KOPT-K1 (cell line): ENCODE results near the gene DHRS9.
"Not testable (repeated sequence)": the region's sequence is repeated elsewhere in the genome, so short reads cannot be mapped to it uniquely, and the experiment has no call there.

ENCODE experiments used
- H3K27ac ChIP-seq: fragments of 200-600 bp; sonication (generic); 2 replicates; pipeline ENCODE4 v1.5.1; 2016; ENCODE audit warnings: antibody characterized with exemption, mild to moderate bottlenecking, low read depth, low read length; ENCODE audit not compliant: poor library complexity, severe bottlenecking
- H3K36me3 ChIP-seq: fragments of 200-600 bp; sonication (generic); 2 replicates; pipeline ENCODE4 v1.5.1; 2017; ENCODE audit warnings: antibody characterized with exemption, mild to moderate bottlenecking, low read length, moderate library complexity; ENCODE audit not compliant: insufficient read depth
- H3K9me3 ChIP-seq: fragments of 200-600 bp; sonication (generic); 2 replicates; pipeline ENCODE4 v1.5.1; 2017; ENCODE audit warnings: antibody characterized with exemption, low read length, mild to moderate bottlenecking; ENCODE audit not compliant: insufficient read depth, poor library complexity, severe bottlenecking

The DHRS9 gene

DNA sequence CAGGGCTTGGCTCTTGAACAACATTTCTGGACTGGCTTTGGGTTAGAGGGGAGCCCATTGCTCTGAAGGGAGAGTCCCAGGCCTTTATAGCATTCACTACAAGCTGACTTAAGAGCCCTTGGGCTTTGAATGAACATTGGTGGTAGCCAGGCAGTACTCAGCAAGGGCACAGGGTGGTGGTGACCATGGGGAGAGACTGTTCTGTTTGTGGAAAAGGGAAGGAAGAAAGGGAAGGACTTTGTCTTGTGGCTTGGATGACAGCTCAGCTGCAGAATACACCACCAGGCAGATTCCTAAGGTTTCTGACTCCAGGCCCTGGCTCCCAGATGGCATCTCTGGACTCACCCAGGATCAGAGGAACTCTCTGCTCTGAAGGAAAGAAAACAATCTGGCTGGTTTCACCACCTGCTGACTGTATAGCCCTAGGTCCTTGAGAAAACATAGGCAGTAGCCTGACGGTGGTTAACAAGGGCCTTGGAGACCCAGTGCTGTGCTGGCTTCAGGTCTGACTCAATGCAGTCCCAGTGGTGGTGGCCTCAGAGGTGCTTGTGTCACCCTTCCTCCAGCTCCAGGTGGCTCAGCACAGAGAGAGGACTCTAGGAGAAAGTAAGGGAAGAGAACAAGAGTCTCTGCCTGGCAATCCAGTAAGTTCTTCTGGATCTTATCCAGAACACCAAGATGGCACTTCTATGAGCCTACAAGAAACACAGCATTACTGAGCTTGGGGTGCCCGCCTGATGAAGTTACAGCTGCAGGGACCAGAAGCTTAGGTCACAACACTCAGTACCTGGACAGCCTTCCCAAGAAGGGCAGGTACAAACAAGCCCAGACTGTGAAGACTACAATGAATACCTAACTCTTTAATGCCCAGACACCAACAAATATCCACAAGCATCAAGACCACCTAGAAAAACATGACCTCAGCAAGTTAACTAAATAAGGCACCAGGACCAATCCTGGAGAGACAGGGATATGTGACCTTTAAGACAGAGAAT, 21.8 kb upstream of the DHRS9 start:
- Histone ChIP-seq H3K9me3 (peaks cover 7% of the 10 kb centered on the region), H3K36me3 (no peaks in the 10 kb centered on the region), H3K27ac (no peak overlapping the region)

DNA sequence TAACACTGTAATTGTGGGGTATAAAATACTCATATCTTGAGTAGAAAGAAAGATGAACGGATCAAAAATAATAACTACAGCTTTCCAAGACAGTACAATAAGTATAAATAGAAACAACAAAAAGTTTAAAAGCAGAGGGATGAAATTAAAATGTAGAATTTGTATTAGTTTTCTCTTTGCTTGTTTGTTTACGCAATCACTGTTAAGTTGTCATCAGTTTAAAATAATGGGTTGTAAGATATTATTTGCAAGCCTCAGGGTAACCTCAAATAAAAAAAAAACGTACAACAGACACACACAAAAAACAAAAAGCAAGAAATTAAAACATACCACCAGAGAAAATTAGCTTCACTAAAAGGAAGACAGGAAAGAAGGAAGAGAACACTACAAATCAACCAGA, 20.2 kb upstream of the DHRS9 start:
- peaks cover 4% of the 10 kb centered on the region for H3K9me3 ChIP-seq
- no peaks in the 10 kb centered on the region for H3K36me3 ChIP-seq
- H3K27ac ChIP-seq: no peak overlapping the region

DNA sequence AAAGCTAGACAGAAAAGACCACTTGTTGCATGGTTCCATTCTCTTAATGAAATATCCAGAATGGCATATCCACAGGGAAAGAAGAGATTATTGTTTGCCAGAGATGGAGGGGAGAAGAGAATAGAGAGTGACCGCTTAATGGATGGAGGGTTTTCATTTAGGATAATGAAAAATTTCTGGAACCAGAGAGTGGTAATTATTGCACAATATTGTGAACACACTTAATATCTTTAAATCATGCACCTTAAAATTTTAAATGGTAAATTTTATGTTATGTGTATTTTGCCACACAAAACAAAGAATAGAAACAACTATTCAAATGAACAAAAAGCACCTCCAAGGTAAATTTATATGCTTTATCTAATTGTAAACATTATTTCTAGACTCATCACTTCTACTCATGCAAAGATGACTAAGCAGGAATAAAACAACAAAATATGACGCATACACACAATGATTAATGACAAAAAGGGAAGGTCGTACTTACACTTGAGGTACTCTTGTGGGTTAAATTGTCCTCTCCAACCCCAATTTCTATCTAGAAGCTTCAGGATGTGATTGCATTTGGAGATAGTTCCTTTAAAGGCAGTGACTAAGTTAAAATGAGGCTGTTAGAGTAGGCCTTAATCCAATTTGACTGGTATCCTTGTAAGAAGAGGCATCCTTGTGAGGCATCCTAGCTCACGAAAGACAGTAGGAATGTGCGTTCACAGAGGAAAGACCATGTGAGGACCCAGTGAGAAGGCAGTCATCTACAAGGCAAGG, 18.7 kb upstream of the DHRS9 start:
- Histone ChIP-seq H3K9me3 (peaks cover 7% of the 10 kb centered on the region), H3K36me3 (no peaks in the 10 kb centered on the region), H3K27ac (no peak overlapping the region)

DNA sequence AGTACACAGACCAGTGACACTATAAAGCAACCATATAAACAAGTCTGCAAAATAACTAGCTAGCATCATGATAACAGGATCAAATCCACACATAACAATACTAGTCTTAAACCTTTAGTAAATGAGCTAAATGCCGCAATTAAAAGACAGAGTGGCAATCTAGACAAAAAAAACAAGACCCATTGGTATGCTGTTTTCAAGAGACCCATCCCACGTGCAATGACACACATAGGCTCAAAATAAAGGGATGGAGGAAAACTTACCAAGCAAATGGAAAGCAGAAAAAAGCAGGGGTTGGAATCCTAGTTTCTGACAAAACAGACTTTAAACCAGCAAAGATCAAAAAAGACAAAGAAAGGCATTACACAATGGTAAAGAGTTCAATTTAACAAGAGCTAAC, 14.8 kb upstream of the DHRS9 start:
- H3K27ac ChIP-seq, H3K9me3 ChIP-seq, H3K36me3 ChIP-seq: not testable (repeated sequence)

DNA sequence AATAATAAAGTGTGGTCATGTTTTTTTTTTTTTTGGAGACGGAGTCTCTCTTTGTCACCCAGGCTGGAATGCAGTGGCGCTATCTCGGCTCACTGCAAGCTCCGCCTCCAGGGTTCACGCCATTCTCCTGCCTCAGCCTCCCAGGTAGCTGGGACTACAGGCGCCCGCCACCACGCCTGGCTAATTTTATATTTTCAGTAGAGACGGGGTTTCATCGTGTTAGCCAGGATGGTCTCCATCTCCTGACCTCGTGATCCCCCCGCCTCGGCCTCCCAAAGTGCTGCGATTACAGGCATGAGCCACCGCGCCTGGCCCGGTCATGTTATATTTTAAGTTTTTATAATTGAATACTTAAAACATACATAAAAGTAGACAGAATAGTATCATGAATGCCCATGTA, 5.2 kb upstream of the DHRS9 start:
- not testable (repeated sequence) for H3K36me3 ChIP-seq, H3K27ac ChIP-seq, H3K9me3 ChIP-seq

DNA sequence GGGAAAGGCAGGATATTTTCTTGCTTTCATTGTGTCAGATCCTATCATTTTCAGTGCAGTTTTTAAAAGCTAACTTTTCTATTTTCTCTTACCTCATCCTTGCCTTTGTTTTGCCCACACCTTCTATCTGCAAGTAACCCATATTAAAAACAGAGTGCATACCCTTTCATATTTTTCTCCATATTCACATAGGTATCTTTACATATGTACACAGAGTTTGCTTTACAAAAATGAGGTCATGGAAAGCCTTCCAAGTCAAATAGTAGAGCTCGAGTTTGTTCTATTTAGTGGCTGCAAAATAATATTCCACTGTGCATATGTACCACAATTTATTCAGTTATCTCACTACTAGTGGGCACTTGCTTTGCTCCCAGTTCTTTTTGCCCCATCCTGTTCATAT, 3.9 kb upstream of the DHRS9 start:
- Histone ChIP-seq H3K36me3 (no peaks in the 10 kb centered on the region), H3K9me3 (no peaks in the 10 kb centered on the region), H3K27ac (no peak overlapping the region)

DNA sequence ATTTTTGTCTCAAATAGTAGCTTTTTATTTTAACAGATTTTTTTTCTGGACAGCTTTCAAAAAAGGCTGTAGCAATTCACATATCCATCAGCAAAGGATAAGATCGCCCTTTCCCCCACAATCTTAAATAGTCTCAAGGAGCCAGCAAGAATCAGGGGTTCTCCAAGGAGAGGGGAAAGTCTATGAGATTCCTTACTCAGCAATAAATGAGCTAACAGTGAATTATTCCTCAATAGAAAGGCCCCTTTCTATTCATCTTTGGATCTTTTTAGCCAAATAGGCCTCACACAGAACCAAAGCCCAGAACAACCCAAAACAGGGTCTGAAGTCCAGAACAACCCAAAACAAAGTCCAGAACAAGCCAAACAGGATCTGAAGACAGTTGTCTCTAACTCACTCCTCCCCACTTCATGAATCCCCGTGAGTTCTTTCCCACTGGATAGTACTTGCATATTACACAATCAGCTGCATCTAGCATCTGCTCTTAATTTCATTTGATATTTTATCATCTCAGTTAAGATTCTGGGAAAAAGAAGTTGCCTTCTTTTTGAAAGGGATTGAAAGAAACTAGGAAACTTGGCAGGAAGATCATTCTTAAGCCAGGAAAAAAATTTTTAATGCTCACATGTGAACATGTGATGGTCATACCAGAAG, 3.4 kb upstream of the DHRS9 start:
- no peak overlapping the region for H3K27ac ChIP-seq

DNA sequence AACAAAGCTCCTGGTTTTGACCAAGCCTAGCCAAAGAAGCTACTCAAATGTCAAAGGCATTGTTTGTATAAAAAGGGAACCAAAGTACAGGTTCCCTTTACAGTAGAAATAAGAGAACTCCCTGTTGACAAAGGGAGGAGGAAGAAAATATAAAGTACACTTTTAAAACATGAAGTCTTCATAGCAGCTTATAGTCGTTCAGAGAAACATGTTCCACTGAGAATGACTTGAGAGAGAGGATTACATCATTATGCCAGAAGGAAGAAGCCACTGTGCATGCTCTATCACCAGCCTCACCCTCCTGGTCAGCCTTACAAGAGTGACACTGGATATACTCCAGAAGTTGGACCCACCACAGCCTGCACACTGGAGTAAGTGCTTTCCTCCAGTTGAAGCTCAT, 2.5 kb upstream of the DHRS9 start:
- Histone ChIP-seq H3K36me3 (no peaks in the 10 kb centered on the region), H3K27ac (no peak overlapping the region), H3K9me3 (no peaks in the 10 kb centered on the region)

More for the DNA sequence above, 3.4 kb upstream of the DHRS9 start:
- Histone ChIP-seq H3K9me3 (no peaks in the 10 kb centered on the region), H3K36me3 (no peaks in the 10 kb centered on the region)

DNA sequence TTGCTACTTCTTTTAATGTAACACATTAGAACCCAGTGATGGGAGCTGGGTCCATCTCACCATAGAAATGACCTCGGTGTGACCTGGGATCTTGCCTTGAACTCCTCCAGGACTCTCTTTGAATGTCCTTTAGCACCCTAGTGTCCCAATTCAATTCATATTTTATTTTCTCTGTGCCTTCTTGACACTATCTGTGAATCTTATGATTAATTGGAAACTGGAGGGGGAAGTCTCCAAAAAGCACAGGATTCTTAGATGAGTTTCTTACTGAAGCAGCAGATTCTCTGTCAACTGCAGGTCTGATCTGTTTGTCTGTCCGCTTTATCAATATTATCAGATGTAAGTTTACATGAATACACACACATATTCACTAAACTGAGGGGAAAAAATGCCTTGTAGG, 470 bp downstream of the DHRS9 start:
- no peaks in the 10 kb centered on the region for H3K36me3 ChIP-seq
- no peaks in the 10 kb centered on the region for H3K9me3 ChIP-seq
- H3K27ac ChIP-seq: no peak overlapping the region

DNA sequence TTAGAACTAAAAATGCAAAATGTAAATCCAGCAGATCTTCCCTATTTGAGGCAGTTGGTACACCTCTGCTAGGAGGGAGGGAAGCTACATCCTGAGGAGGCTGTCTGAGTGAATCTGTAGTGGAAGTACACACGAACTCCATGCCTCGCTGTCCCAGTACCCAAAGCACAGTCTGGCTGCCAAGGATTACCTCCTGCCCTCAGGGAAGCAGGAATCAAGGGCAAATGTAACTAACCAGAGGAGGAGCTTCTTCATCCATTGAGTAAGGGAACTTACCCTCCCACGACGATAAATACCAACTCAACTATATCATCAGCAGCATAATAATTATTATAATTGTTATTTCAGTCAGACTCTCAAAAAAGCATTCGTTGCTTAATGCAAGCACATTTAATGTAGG, 2.1 kb downstream of the DHRS9 start:
- no peaks in the 10 kb centered on the region for H3K36me3 ChIP-seq
- H3K9me3 ChIP-seq: no peaks in the 10 kb centered on the region
- no peak overlapping the region for H3K27ac ChIP-seq

DNA sequence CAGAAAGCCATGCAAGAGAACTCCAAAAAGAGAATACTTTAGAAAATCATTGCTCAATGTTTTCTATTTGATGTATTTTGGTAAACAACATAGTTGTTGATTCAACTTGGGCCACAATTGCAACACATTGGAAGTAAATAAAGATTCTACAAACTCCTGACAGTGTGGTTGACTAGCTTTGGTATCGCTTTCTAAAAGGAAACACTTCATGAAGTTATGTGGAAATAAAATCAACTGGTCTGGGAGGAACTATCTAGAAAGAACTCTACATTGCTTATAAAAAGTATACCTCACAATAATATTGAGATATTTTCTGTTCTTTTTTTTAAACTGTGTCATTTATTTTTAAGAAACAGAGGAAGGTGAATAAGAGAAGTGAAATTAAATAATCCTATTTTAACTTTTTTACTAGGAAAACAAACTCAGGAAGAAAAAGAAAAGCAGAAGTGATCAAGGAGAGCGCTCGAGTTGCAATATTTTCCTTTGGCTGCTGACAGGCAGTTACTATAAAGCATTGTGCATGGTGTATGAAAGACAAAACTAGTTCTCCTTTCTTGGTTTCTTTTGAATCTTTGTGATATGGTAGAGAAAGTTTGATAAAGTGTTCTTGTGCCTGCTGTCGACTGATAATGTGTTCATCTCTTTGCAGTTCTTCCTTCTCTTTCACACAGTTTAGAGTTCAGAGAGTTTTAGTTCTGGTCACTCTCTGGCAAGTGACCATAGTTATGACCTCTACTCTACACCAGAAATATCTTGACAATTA, 3.0 kb downstream of the DHRS9 start:
- no peaks in the 10 kb centered on the region for H3K9me3 ChIP-seq
- no peak overlapping the region for H3K27ac ChIP-seq
- H3K36me3 ChIP-seq: no peaks in the 10 kb centered on the region

DNA sequence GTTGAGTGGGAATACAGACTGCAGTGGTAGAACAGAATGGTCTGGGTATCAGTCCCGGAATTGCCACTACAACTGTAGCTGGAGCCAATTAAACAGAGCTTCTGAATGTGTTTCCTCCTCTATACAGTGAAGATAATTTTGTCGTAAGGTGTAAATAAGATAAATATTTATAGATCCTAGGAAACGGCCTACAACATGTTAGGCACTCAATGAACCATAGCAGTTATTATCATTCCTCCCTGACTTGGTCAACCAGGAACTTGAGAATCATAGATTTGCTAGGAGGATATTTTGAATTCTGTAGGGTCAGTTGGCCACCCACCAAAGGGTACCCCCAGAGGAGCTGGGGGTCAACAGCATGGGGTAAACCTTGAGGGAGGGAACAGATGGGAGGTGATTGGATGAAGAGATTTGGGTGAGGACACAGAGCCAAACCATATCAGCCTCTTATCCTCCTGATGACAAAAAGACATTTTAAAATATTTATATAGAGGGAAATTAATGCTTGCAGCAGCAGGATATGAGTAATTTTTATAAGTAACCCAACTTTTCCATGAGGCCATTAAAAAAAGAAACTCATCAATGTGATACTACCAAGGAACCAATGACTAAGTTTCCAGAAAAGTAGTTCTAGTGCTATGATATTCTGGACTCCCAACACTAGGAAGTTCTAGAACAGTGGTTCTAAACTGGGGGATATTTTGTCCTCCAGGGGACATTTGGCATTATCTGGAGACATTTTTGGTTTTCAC, 4.0 kb downstream of the DHRS9 start:
- H3K27ac ChIP-seq: no peak overlapping the region
- H3K9me3 ChIP-seq: no peaks in the 10 kb centered on the region
- H3K36me3 ChIP-seq: no peaks in the 10 kb centered on the region

DNA sequence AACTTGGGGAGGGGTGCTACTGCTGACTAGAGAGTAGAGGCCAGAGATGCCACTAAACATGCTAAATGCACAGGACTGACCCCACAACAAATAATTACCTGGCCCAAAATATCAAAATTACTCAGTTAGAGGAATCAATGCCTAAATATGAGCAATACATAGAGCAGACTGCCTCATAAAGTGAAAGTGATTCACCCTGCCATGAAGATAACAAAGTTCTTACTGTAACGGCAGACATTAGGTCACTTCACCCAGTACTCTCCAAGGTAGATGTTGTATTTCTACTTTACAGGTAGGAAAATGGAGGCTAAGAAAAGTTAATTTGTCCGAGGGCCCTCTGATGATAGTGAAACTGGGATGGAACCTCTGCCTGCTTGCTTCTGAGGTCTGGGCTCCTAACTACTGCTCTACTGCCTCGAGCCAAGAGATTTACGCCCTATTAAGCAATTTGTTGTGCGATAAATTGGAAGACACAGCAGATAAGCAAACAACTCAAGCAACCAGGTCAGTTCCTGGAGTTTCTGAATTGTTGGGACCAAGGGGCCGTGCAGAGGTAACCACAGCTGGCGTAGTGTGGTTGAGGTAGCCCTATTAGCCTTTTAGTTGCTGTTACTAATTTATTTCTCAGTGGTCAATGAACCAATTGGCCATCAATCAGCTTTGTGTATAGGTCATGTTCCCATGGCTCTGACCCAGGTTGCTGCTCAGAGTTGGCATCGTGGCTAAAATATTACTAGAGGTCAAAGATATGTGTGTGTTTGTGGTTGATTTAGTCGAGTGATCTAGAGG, 4.8 kb downstream of the DHRS9 start:
- H3K27ac ChIP-seq: no peak overlapping the region
- no peaks in the 10 kb centered on the region for H3K36me3 ChIP-seq
- no peaks in the 10 kb centered on the region for H3K9me3 ChIP-seq
